Measurements from ENCODE around the gene TMEM30A. TPM values are rescaled to one million over a fixed set of nuclear protein-coding genes. Genes with fewer than 3 reads are reported as not detected.

Gene TMEM30A
- total RNA-seq, 4 donors from 2014 or later: 87.6 to 102 (median 91.9) TPM

DNA sequence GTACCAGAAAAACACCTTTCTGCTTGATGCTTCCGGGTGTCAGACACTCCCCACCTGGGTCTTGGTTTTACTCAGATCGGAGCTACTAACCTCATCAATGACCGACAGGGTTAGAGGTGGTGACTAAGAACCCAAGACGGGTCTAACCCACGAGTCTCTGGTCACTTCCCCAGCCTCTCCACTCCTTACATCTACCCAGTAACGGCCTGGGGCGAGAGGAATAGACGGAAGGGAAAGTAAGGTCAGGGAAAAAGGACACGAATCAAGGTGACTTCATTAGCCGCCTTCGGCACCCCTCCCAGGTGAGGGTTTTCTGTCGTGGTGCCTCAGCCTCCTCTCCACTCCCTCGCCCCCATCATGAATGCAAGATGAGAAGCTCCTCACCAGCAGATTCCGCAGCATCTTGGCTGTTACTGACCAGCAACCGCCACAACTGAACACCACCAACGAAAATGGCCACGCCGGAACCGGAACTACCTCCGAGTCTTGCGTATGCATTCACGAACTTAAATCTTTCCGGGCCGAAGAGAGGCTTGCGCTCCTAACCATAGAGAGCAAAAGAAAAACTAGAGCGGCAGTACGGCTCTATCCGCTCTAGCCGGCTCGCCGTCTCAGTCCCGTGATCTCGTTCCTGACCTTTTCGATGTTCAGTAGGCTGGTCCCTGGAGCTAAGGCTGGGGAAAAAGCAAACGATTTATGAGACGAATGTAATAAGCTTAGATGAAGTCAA, 41.1 kb downstream of the TMEM30A start, which contains the start of gene COX7A2:
Gene COX7A2 (minus strand): TSS at position 469 of the 730 bp plus-strand sequence. CDS start 67 bp downstream, at position 402.
- intact Hi-C loops (cut with DNase I): no loop called here
- WGBS: under 1% methylated on average over 31 of the region's 36 CpGs
- Histone ChIP-seq H3K27me3 (no peaks in the 10 kb centered on the region), H3K36me3 (peaks cover 11 to 27% (median 21%) of the 10 kb centered on the region in 4 donors), H3K4me1 (peaks cover 15 to 38% (median 32%) of the 10 kb centered on the region in 4 donors), H3K9me3 (no peaks in the 10 kb centered on the region), H3K4me3 (peak within 1 kb of the TSS; percentile 70 to 86 (median 76)), H3K27ac (replicated peaks in 1 of 4) (peak within 1 kb of the TSS; percentile 90 to 93 (median 92))
- no peak for TF ChIP-seq EP300 (IDR thresholded peaks at IDR 0.05)
- peak; percentile 27 for TF ChIP-seq POLR2A (IDR thresholded peaks at IDR 0.05; ENCODE audit: low read depth)
- peak; percentile 96 to 97 for TF ChIP-seq POLR2AphosphoS5 (IDR thresholded peaks at IDR 0.05)
- peak; percentile 97 for DNase-seq (ENCODE audit: extremely low spot score)

- WGBS: 78% methylated on average over 4 of the region's 4 CpGs
- TF ChIP-seq POLR2A (IDR thresholded peaks at IDR 0.05; ENCODE audit: low read depth) (no peak), CTCF (IDR thresholded peaks at IDR 0.05) (no peak), EP300 (IDR thresholded peaks at IDR 0.05) (no peak), POLR2AphosphoS5 (IDR thresholded peaks at IDR 0.05) (no peak)
- Histone ChIP-seq H3K36me3 (peaks cover 23 to 54% (median 41%) of the 10 kb centered on the region in 4 donors), H3K4me3 (no peak overlapping the region), H3K4me1 (peaks cover 7 to 28% (median 19%) of the 10 kb centered on the region in 4 donors), H3K27me3 (no peaks in the 10 kb centered on the region), H3K9me3 (no peaks in the 10 kb centered on the region), H3K27ac (replicated peaks in 1 of 4) (no peak overlapping the region)
- intact Hi-C loops (cut with DNase I): no loop called here
- DNase-seq (ENCODE audit: extremely low spot score): no peak
These were observed 48.0 kb downstream of the TMEM30A start for GRCh38 chr6:75236630-75237029.

DNA sequence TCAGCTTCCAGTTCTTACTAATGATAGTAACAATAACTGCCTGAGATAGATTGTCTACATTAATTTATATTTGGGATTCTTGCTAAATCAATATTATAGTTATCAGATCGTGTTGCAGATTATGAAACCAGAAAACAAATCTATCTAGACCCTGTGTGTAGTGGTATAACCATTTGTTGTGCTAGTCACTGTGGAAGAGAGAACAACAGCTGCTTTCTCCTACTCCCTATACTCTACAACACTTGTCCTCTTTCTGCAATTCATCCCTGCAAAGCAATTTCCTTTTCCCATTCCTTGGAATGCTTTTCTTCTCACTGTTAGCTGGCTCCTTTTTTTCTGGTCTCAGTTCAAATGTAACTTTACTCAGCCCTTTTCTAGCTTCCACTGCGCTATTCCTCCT, 49.3 kb downstream of the TMEM30A start:
- H3K27me3 ChIP-seq: no peaks in the 10 kb centered on the region
- H3K27ac ChIP-seq (replicated peaks in 1 of 4): no peak overlapping the region
- peaks cover 3 to 18% (median 12%) of the 10 kb centered on the region in 4 donors for H3K4me1 ChIP-seq
- no peak for TF ChIP-seq CTCF (IDR thresholded peaks at IDR 0.05)
- no peak for TF ChIP-seq POLR2A (IDR thresholded peaks at IDR 0.05; ENCODE audit: low read depth)
- no peak for TF ChIP-seq EP300 (IDR thresholded peaks at IDR 0.05)
- no peak for TF ChIP-seq POLR2AphosphoS5 (IDR thresholded peaks at IDR 0.05)
- no peak for DNase-seq (ENCODE audit: extremely low spot score)
- intact Hi-C loops (cut with DNase I): no loop called here
- WGBS: 83% methylated on average over 2 of the region's 2 CpGs
- no peaks in the 10 kb centered on the region for H3K9me3 ChIP-seq
- peaks cover 23 to 45% (median 38%) of the 10 kb centered on the region in 4 donors for H3K36me3 ChIP-seq
- H3K4me3 ChIP-seq: no peak overlapping the region

DNA sequence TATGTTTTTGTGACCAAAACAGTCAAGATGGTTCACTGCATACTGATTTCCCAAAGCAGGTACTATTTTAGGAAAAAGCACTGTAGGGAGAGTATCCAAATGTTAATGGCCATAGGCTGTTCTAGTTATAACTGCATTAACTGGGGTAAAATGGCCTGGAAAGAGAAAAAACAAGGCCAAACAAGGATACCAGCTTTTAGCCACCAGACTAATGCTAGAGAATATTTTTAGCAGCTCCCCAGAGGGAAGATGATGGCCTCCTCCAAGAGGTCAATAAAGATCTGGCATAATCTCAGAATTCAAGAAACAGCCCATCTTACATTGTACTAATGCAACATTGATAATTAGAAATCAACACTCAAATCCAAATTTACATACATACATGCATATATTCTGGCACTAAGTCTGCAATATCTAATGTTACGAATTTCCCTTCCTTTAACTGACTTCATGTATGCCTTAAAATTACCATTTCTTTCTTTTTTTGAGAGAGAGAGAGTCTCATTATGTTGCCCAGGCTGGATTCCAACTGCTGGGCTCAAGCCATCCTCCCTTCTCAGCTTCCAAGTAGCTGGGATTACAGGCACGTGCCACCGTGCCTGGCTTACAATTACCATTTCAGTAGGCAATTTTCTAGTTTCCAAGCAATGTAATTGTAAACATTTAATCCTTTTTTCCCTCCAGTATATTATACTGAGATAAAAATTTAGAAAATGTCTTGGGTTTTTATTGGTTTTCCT, 50.3 kb downstream of the TMEM30A start:
- WGBS: 53% methylated on average over 3 of the region's 3 CpGs

More for the DNA sequence above, 50.3 kb downstream of the TMEM30A start:
- H3K9me3 ChIP-seq: no peaks in the 10 kb centered on the region
- no peak for DNase-seq (ENCODE audit: extremely low spot score)
- H3K4me3 ChIP-seq: no peak overlapping the region
- peaks cover 3 to 16% (median 12%) of the 10 kb centered on the region in 4 donors for H3K4me1 ChIP-seq
- H3K36me3 ChIP-seq: peaks cover 17 to 35% (median 28%) of the 10 kb centered on the region in 4 donors
- no peak overlapping the region for H3K27ac ChIP-seq (replicated peaks in 1 of 4)
- no peak for TF ChIP-seq EP300 (IDR thresholded peaks at IDR 0.05)
- TF ChIP-seq CTCF (IDR thresholded peaks at IDR 0.05): no peak
- TF ChIP-seq POLR2A (IDR thresholded peaks at IDR 0.05; ENCODE audit: low read depth): no peak
- TF ChIP-seq POLR2AphosphoS5 (IDR thresholded peaks at IDR 0.05): no peak
- intact Hi-C loops (cut with DNase I): no loop called here
- H3K27me3 ChIP-seq: no peaks in the 10 kb centered on the region
